Measurements from ENCODE around the gene USP38.
"Not testable (repeated sequence)": the region's sequence is repeated elsewhere in the genome, so short reads cannot be mapped to it uniquely, and the experiment has no call there.

USP38 gene

GRCh38 chr4:143257356-143257755 is 72.6 kb downstream of the USP38 start:
- Histone ChIP-seq H3K79me2 (ENCODE audit: control insufficient read depth, insufficient read depth, low read length, unreplicated experiment) (no peaks in the 10 kb centered on the region), H2AFZ (ENCODE audit: low read length, unreplicated experiment) (no peak overlapping the region)

GRCh38 chr4:143260750-143261149 is 76.0 kb downstream of the USP38 start:
- H3K27ac ChIP-seq (ENCODE audit: low read depth, low read length), result no peak overlapping the region
- no peaks in the 10 kb centered on the region for H3K36me3 ChIP-seq (ENCODE audit: insufficient read depth, low read length)
- no peak overlapping the region for H2AFZ ChIP-seq (ENCODE audit: low read length, unreplicated experiment)
- H3K79me2 ChIP-seq (ENCODE audit: control insufficient read depth, insufficient read depth, low read length, unreplicated experiment), result no peaks in the 10 kb centered on the region
- H3K27me3 ChIP-seq (ENCODE audit: insufficient read depth, low read length), result no peaks in the 10 kb centered on the region
- H3K4me3 ChIP-seq (ENCODE audit: low read depth, low read length), result no peak overlapping the region
- peaks cover 2% of the 10 kb centered on the region for H3K4me1 ChIP-seq (ENCODE audit: control insufficient read depth, insufficient read depth, low read length, unreplicated experiment)

More at GRCh38 chr4:143257356-143257755, 72.6 kb downstream of the USP38 start:
- Histone ChIP-seq H3K4me1 (ENCODE audit: control insufficient read depth, insufficient read depth, low read length, unreplicated experiment) (peaks cover 12% of the 10 kb centered on the region), H3K27ac (ENCODE audit: low read depth, low read length) (no peak overlapping the region), H3K36me3 (ENCODE audit: insufficient read depth, low read length) (no peaks in the 10 kb centered on the region), H3K4me3 (ENCODE audit: low read depth, low read length) (no peak overlapping the region), H3K27me3 (ENCODE audit: insufficient read depth, low read length) (no peaks in the 10 kb centered on the region)

- Histone ChIP-seq H3K27me3 (ENCODE audit: insufficient read depth, low read length) (no peaks in the 10 kb centered on the region), H3K4me1 (ENCODE audit: control insufficient read depth, insufficient read depth, low read length, unreplicated experiment) (no peaks in the 10 kb centered on the region), H3K4me3 (ENCODE audit: low read depth, low read length) (no peak overlapping the region), H3K36me3 (ENCODE audit: insufficient read depth, low read length) (no peaks in the 10 kb centered on the region), H3K79me2 (ENCODE audit: control insufficient read depth, insufficient read depth, low read length, unreplicated experiment) (no peaks in the 10 kb centered on the region), H3K27ac (ENCODE audit: low read depth, low read length) (no peak overlapping the region), H2AFZ (ENCODE audit: low read length, unreplicated experiment) (no peak overlapping the region)
Measured at GRCh38 chr4:143262838-143263237, 78.1 kb downstream of the USP38 start.

- H3K4me1 ChIP-seq (ENCODE audit: control insufficient read depth, insufficient read depth, low read length, unreplicated experiment); H3K36me3 ChIP-seq (ENCODE audit: insufficient read depth, low read length); H3K79me2 ChIP-seq (ENCODE audit: control insufficient read depth, insufficient read depth, low read length, unreplicated experiment); H3K27ac ChIP-seq (ENCODE audit: low read depth, low read length); H3K27me3 ChIP-seq (ENCODE audit: insufficient read depth, low read length); H2AFZ ChIP-seq (ENCODE audit: low read length, unreplicated experiment); H3K4me3 ChIP-seq (ENCODE audit: low read depth, low read length): not testable (repeated sequence)
Measured at GRCh38 chr4:143267690-143268089, 83.0 kb downstream of the USP38 start.

- no peaks in the 10 kb centered on the region for H3K36me3 ChIP-seq (ENCODE audit: insufficient read depth, low read length)
- H2AFZ ChIP-seq (ENCODE audit: low read length, unreplicated experiment), result no peak overlapping the region
- H3K4me1 ChIP-seq (ENCODE audit: control insufficient read depth, insufficient read depth, low read length, unreplicated experiment), result no peaks in the 10 kb centered on the region
- no peaks in the 10 kb centered on the region for H3K79me2 ChIP-seq (ENCODE audit: control insufficient read depth, insufficient read depth, low read length, unreplicated experiment)
- H3K27me3 ChIP-seq (ENCODE audit: insufficient read depth, low read length), result no peaks in the 10 kb centered on the region
- no peak overlapping the region for H3K27ac ChIP-seq (ENCODE audit: low read depth, low read length)
- no peak overlapping the region for H3K4me3 ChIP-seq (ENCODE audit: low read depth, low read length)
Measured at GRCh38 chr4:143270256-143270838, 85.6 kb downstream of the USP38 start.

Data from ACC112 (cell line).